ENCODE measurements around the gene ZCWPW1. TPM values are rescaled to one million over a fixed set of nuclear protein-coding genes. Genes with fewer than 3 reads are reported as not detected.
"Not testable (repeated sequence)": the region's sequence is repeated elsewhere in the genome, so short reads cannot be mapped to it uniquely, and the experiment has no call there.

ZCWPW1 gene
- total and polyA plus RNA-seq, 2 experiments from 2014 or later: 7.9 to 13.0 TPM

DNA sequence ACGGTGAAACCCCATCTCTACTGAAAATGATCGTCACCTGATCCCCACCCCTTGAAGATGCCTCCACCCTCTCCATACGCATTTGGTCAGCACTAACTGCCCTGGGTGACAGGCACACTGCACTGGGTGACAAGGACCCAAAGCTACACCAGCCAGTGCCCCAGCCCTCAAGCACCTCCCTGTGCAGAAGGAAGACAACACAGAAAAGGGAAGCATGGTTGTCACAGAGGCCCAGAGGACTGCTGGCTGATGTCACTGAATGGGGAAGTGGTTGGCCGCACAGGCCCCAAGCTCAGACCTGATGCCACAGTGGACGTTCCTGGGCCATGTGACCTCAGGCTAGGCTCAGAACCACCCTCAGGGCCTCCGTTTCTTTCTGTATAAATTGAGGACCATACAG, 59.4 kb downstream of the ZCWPW1 start:
- Histone ChIP-seq H3K9me3 (ENCODE audit: low read depth) (no peaks in the 10 kb centered on the region), H3K36me3 (peaks cover 3% of the 10 kb centered on the region), H3K27me3 (no peaks in the 10 kb centered on the region), H3K4me1 (ENCODE audit: low read depth) (no peaks in the 10 kb centered on the region), H3K4me3 (no peak overlapping the region), H3K27ac (no peak overlapping the region)
- TF ChIP-seq, protein P1, sequence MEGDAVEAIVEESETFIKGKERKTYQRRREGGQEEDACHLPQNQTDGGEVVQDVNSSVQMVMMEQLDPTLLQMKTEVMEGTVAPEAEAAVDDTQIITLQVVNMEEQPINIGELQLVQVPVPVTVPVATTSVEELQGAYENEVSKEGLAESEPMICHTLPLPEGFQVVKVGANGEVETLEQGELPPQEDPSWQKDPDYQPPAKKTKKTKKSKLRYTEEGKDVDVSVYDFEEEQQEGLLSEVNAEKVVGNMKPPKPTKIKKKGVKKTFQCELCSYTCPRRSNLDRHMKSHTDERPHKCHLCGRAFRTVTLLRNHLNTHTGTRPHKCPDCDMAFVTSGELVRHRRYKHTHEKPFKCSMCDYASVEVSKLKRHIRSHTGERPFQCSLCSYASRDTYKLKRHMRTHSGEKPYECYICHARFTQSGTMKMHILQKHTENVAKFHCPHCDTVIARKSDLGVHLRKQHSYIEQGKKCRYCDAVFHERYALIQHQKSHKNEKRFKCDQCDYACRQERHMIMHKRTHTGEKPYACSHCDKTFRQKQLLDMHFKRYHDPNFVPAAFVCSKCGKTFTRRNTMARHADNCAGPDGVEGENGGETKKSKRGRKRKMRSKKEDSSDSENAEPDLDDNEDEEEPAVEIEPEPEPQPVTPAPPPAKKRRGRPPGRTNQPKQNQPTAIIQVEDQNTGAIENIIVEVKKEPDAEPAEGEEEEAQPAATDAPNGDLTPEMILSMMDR (IDR thresholded peaks at IDR 0.05; ENCODE audit: low read depth, low read length): no peak
- DNase-seq (ENCODE audit: low read depth in 1 of 2, low spot score in 1 of 2): no peak

DNA sequence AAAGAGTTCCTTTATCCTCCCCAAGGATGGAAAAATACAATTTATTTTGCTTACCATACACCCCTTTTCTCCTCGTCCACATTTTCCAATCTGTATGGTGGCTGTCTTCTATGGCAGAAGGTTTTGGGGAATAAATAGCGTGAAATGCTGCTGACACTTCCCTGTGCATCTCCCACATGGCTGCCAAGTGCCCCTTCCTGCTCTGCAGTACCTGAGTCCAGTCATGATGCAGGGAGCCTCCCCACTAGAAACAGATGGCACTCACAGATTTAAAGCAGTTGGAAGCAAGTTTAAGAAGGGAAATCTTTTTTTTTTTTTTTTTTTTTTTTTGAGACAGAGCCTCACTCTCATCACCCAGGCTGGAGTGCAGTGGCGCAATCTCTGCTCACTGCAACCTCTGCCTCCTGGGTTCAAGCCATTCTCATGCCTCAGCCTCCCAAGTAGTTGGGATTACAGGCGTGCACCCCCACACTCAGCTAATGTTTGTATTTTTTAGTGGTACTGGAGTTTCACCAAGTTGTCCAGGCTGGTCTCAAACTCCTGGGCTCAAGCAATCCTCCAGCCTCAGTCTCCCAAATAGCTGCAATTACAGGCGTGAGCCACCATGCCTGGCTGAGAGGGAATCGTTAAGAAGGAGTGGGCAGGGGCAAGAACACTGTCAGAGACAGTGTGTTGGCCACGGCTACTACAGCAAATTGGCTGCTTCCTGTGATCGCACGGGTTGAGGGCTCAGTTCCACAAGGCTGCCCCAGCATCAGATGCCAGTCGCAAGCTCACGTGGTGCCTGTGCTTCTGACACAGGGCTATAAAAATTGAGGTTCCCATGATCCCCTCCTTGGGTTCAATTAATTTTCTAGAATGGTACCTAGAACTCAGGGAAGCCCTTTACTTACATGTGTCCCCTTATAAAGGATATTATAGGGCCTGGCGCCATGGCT, 60.6 kb downstream of the ZCWPW1 start:
- TF ChIP-seq, protein P1 (IDR thresholded peaks at IDR 0.05; ENCODE audit: low read depth, low read length): no peak
- H3K36me3 ChIP-seq: peaks cover 9% of the 10 kb centered on the region
- no peaks in the 10 kb centered on the region for H3K27me3 ChIP-seq
- DNase-seq (ENCODE audit: low read depth in 1 of 2, low spot score in 1 of 2): no peak
- no peaks in the 10 kb centered on the region for H3K4me1 ChIP-seq (ENCODE audit: low read depth)
- no peaks in the 10 kb centered on the region for H3K9me3 ChIP-seq (ENCODE audit: low read depth)
- H3K27ac ChIP-seq: no peak overlapping the region
- H3K4me3 ChIP-seq: no peak overlapping the region

DNA sequence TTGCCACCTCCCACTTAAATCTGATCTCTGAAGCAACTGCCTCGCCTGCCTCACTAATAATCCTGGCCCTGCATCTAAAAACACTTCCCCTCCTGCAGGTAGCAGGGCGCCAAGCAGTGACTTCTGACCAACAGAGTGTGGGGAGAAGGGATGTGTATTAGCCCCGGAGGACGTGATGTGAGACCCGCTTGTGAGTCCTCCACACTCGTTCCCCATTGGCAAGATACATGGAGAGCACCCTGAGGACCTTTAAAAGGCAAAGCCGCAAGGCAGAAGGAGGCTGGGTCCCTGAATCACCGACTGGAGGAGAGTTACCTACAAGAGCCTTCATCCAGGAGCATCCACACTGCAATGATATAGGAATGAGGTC, 61.3 kb downstream of the ZCWPW1 start:
- Histone ChIP-seq H3K9me3 (ENCODE audit: low read depth) (no peaks in the 10 kb centered on the region), H3K4me3 (no peak overlapping the region), H3K27ac (peak overlapping the region; percentile 22), H3K36me3 (peaks cover 14% of the 10 kb centered on the region), H3K27me3 (no peaks in the 10 kb centered on the region), H3K4me1 (ENCODE audit: low read depth) (no peaks in the 10 kb centered on the region)
- DNase-seq (ENCODE audit: low read depth in 1 of 2, low spot score in 1 of 2): no peak
- TF ChIP-seq, protein P1 (IDR thresholded peaks at IDR 0.05; ENCODE audit: low read depth, low read length): no peak

DNA sequence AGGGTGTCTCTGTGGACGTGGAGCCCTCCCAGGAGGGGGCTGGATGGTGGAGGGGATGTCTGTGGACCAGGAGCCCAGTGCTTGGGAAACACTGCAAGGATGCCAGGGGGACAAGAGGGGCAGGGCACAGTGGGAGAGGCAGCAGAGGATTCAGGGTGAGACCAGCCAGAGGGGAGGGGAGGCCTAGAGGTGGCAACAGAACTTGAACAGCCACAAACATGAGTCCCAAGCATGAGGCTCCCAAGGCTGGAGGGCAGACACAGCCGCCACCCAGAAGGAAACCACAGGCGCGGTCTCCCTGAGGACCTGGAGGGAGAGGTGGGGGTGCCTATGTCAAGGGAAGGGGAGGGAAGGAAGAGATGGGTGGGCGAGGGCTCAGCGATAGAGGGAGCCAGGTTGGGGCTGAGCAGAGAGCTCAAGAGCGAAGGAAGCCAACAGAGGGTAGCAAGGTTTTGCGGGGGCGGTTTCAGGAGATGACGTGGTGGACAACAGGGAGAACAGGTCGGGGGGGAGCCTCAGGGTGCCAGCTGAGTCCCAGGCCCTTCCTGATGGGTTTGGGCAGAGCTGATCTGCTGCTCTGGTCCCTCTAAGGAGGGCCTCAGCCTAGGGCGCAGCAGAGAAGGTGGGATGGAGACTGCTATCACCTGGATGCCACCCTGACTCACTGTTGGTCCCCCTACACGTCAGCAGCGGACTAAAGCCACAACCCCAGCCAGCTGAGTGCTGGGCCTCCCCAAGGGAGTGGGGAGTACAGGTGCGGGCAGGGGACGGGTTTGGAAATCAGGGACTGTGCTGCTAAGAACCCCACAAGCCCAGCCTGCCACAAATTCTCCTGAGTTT, 61.9 kb downstream of the ZCWPW1 start:
- no peak overlapping the region for H3K4me3 ChIP-seq
- peaks cover 20% of the 10 kb centered on the region for H3K36me3 ChIP-seq
- TF ChIP-seq, protein P1 (IDR thresholded peaks at IDR 0.05; ENCODE audit: low read depth, low read length): no peak
- no peaks in the 10 kb centered on the region for H3K4me1 ChIP-seq (ENCODE audit: low read depth)
- no peaks in the 10 kb centered on the region for H3K27me3 ChIP-seq
- H3K9me3 ChIP-seq (ENCODE audit: low read depth): no peaks in the 10 kb centered on the region
- peak overlapping the region; percentile 22 for H3K27ac ChIP-seq
- DNase-seq (ENCODE audit: low read depth in 1 of 2, low spot score in 1 of 2): no peak

DNA sequence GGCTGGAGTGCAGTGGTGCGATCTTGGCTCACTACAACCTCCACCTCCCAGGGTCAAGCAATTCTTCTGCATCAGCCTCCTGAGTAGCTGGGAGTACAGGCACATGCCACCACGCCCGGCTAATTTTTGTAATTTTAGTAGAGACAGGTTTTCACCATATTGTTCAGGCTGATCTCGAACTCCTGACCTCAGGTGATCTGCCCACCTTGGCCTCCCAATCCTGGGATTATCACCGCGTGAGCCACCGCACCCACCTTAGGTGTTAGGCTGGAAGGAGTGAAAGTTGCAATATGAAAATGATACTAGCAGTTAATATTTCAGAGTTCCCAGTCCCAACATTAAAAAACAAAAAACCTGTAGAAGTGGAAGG, 62.5 kb downstream of the ZCWPW1 start:
- H3K4me1 ChIP-seq (ENCODE audit: low read depth); H3K27me3 ChIP-seq; DNase-seq (ENCODE audit: low read depth in 1 of 2, low spot score in 1 of 2); H3K9me3 ChIP-seq (ENCODE audit: low read depth); H3K27ac ChIP-seq; H3K4me3 ChIP-seq: not testable (repeated sequence)
- peaks cover 27% of the 10 kb centered on the region for H3K36me3 ChIP-seq

DNA sequence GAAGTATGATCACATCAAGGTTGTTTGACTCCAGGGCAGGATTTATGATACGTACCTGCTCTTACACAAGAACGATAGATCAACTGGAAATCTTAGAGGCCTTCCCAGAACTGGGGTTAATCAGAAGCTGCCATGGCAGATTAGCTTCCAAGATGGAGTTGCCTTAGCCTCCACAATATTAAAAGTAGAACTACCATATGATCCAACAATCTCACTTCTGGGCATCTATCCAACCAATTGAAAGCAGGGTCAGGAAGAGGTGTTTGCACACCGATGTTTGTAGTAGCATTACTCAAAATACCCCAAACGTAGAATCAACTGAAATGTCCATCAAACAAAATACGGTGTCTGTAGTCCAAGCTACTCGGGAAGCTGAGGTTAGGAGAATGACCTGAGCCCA, 64.0 kb downstream of the ZCWPW1 start:
- no peak for DNase-seq (ENCODE audit: low read depth in 1 of 2, low spot score in 1 of 2)
- no peak overlapping the region for H3K4me3 ChIP-seq
- H3K4me1 ChIP-seq (ENCODE audit: low read depth): no peaks in the 10 kb centered on the region
- H3K36me3 ChIP-seq: peaks cover 34% of the 10 kb centered on the region
- H3K27ac ChIP-seq: no peak overlapping the region
- H3K27me3 ChIP-seq: no peaks in the 10 kb centered on the region
- H3K9me3 ChIP-seq (ENCODE audit: low read depth): no peaks in the 10 kb centered on the region
- TF ChIP-seq, protein P1 (IDR thresholded peaks at IDR 0.05; ENCODE audit: low read depth, low read length): no peak

DNA sequence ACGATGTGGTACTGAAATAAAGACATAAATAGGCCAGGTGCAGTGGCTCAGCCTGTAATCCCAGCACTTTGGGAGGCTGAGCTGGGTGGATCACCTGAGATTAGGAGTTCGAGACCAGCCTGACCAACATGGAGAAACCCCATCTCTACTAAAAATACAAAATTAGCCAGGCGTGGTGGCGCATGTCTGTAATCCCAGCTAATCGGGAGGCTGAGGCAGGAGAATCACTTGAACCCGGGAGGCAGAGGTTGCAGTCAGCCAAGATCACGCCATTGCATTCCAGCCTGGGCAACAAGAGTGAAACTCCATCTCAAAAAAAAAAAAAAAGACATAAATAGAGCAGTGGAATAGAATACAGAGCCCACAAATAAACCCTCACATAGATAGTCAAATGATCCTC, 64.7 kb downstream of the ZCWPW1 start:
- H3K27me3 ChIP-seq; DNase-seq (ENCODE audit: low read depth in 1 of 2, low spot score in 1 of 2); H3K4me3 ChIP-seq; H3K9me3 ChIP-seq (ENCODE audit: low read depth); H3K4me1 ChIP-seq (ENCODE audit: low read depth); H3K27ac ChIP-seq: not testable (repeated sequence)
- peaks cover 41% of the 10 kb centered on the region for H3K36me3 ChIP-seq
